ENCODE results near the gene PLCB1. TPM values are rescaled to one million over a fixed set of nuclear protein-coding genes. Genes with fewer than 3 reads are reported as not detected.

Gene PLCB1
- total RNA-seq (ENCODE audit: low replicate concordance): 39.2 and 46.5 TPM in 2 replicates

GRCh38 chr20:8131598-8132483, at the start of gene PLCB1:
Gene PLCB1, plus strand, starts transcription at chr20:8132266. Its CDS starts 386 bp downstream, at chr20:8132652.
- peak; percentile 95 for TF ChIP-seq CTCF (IDR thresholded peaks at IDR 0.05; ENCODE audit: insufficient read depth, low read length)
- DNase-seq (ENCODE audit: low read depth): peak; percentile 83
- H3K4me3 ChIP-seq (ENCODE audit: low read depth, low read length): peak within 1 kb of the TSS; percentile 88

GRCh38 chr20:8082989-8083388, 49.1 kb upstream of the PLCB1 start:
- peak; percentile 98 for DNase-seq (ENCODE audit: low read depth)
- TF ChIP-seq CTCF (IDR thresholded peaks at IDR 0.05; ENCODE audit: insufficient read depth, low read length): no peak
- no peak overlapping the region for H3K4me3 ChIP-seq (ENCODE audit: low read depth, low read length)

GRCh38 chr20:8089668-8090067, 42.4 kb upstream of the PLCB1 start:
- no peak overlapping the region for H3K4me3 ChIP-seq (ENCODE audit: low read depth, low read length)
- no peak for TF ChIP-seq CTCF (IDR thresholded peaks at IDR 0.05; ENCODE audit: insufficient read depth, low read length)
- no peak for DNase-seq (ENCODE audit: low read depth)

GRCh38 chr20:8094415-8094818, 37.6 kb upstream of the PLCB1 start:
- DNase-seq (ENCODE audit: low read depth): peak; percentile 97
- no peak overlapping the region for H3K4me3 ChIP-seq (ENCODE audit: low read depth, low read length)
- TF ChIP-seq CTCF (IDR thresholded peaks at IDR 0.05; ENCODE audit: insufficient read depth, low read length): no peak

GRCh38 chr20:8094850-8095249, 37.2 kb upstream of the PLCB1 start:
- no peak overlapping the region for H3K4me3 ChIP-seq (ENCODE audit: low read depth, low read length)
- peak; percentile 90 for DNase-seq (ENCODE audit: low read depth)
- no peak for TF ChIP-seq CTCF (IDR thresholded peaks at IDR 0.05; ENCODE audit: insufficient read depth, low read length)

GRCh38 chr20:8095648-8096572, 36.2 kb upstream of the PLCB1 start:
- peak; percentile 51 for DNase-seq (ENCODE audit: low read depth)
- H3K4me3 ChIP-seq (ENCODE audit: low read depth, low read length): no peak overlapping the region
- no peak for TF ChIP-seq CTCF (IDR thresholded peaks at IDR 0.05; ENCODE audit: insufficient read depth, low read length)
